Osteoblast (primary cell): ENCODE measurements around the gene GSC2. TPM values are rescaled to one million over a fixed set of nuclear protein-coding genes. Genes with fewer than 3 reads are reported as not detected.
A peak's percentile ranks its signal among the peaks of the same experiment; 100 is the strongest.
"Not testable (repeated sequence)": the region's sequence is repeated elsewhere in the genome, so short reads cannot be mapped to it uniquely, and the experiment has no call there.

Source experiments
- DNase-seq: peaks from one replicate; pipeline ENCODE4 v3.0.0; 2011; ENCODE audit warnings: low spot score, mixed read lengths; ENCODE audit not compliant: insufficient read length; ENCODE audit errors: missing footprints
- H2AFZ ChIP-seq: 2 replicates; pipeline ENCODE4 v1.6.0; 2011; ENCODE audit warnings: mild to moderate bottlenecking, low read length
- H3K27ac ChIP-seq: 2 replicates; pipeline ENCODE4 v1.5.1; 2011; ENCODE audit warnings: mild to moderate bottlenecking, low read depth, low read length, moderate library complexity
- H3K27me3 ChIP-seq: 2 replicates; pipeline ENCODE4 v1.6.0; 2012; ENCODE audit warnings: mild to moderate bottlenecking, control low read depth, inconsistent platforms, low read length, moderate library complexity; ENCODE audit not compliant: insufficient read depth
- H3K36me3 ChIP-seq: 2 replicates; pipeline ENCODE4 v1.5.1; 2011; ENCODE audit warnings: mild to moderate bottlenecking, low read length, control low read depth, moderate library complexity; ENCODE audit not compliant: insufficient read depth
- H3K4me1 ChIP-seq: 2 replicates; pipeline ENCODE4 v1.5.1; 2011; ENCODE audit warnings: mild to moderate bottlenecking, low read length, control low read depth, moderate library complexity; ENCODE audit not compliant: insufficient read depth
- H3K4me2 ChIP-seq: 2 replicates; pipeline ENCODE4 v1.6.0; 2011; ENCODE audit warnings: mild to moderate bottlenecking, low read length; ENCODE audit not compliant: insufficient read depth
- H3K4me3 ChIP-seq: fragments of 200-600 bp; sonication (generic); 3 replicates; pipeline ENCODE4 v1.5.1; 2012; ENCODE audit warnings: mild to moderate bottlenecking, low read length, inconsistent platforms; ENCODE audit not compliant: insufficient read depth
- H3K79me2 ChIP-seq: 2 replicates; pipeline ENCODE4 v1.6.0; 2012; ENCODE audit warnings: mild to moderate bottlenecking, low read length, control low read depth, inconsistent platforms; ENCODE audit not compliant: insufficient read depth
- H3K9me3 ChIP-seq: 2 replicates; pipeline ENCODE4 v1.5.1; 2011; ENCODE audit warnings: low read depth, low read length, control low read depth
- H4K20me1 ChIP-seq: 2 replicates; pipeline ENCODE4 v1.6.0; 2012; ENCODE audit warnings: mild to moderate bottlenecking, low read length, control low read depth; ENCODE audit not compliant: insufficient read depth
- total RNA-seq: library from RNA; depleted of rRNA; stranded (reverse); fragments of >200 nt; gene quantifications from 2 replicates; pipeline ENCODE4 v1.2.3, GENCODE V29; 2012
- TF ChIP-seq, protein P1 (sequence below): IDR thresholded peaks from 2 replicates; pipeline ENCODE4 v1.5.1; 2011; ENCODE audit warnings: mild to moderate bottlenecking, low read depth, low read length, moderate library complexity; ENCODE audit errors: extremely low read depth

GSC2 gene
- total RNA-seq, 1 donor, result not detected

- Histone ChIP-seq H3K36me3 (no peaks in the 10 kb centered on the region), H4K20me1 (peaks cover 7% of the 10 kb centered on the region), H3K79me2 (peaks cover 31% of the 10 kb centered on the region), H3K4me3 (no peak overlapping the region), H3K4me2 (no peak overlapping the region), H3K27ac (no peak overlapping the region), H3K9me3 (no peaks in the 10 kb centered on the region), H2AFZ (no peak overlapping the region), H3K27me3 (peaks cover 31% of the 10 kb centered on the region), H3K4me1 (peaks cover 19% of the 10 kb centered on the region)
- peak; percentile 53 for DNase-seq
- TF ChIP-seq, protein P1, sequence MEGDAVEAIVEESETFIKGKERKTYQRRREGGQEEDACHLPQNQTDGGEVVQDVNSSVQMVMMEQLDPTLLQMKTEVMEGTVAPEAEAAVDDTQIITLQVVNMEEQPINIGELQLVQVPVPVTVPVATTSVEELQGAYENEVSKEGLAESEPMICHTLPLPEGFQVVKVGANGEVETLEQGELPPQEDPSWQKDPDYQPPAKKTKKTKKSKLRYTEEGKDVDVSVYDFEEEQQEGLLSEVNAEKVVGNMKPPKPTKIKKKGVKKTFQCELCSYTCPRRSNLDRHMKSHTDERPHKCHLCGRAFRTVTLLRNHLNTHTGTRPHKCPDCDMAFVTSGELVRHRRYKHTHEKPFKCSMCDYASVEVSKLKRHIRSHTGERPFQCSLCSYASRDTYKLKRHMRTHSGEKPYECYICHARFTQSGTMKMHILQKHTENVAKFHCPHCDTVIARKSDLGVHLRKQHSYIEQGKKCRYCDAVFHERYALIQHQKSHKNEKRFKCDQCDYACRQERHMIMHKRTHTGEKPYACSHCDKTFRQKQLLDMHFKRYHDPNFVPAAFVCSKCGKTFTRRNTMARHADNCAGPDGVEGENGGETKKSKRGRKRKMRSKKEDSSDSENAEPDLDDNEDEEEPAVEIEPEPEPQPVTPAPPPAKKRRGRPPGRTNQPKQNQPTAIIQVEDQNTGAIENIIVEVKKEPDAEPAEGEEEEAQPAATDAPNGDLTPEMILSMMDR, result no peak
Measured at GRCh38 chr22:19168088-19168890, 18.2 kb upstream of the GSC2 start.

GRCh38 chr22:19167106-19167869 is 17.2 kb upstream of the GSC2 start:
- H3K36me3 ChIP-seq, result no peaks in the 10 kb centered on the region
- H3K27ac ChIP-seq, result no peak overlapping the region
- H3K4me3 ChIP-seq, result no peak overlapping the region
- H4K20me1 ChIP-seq, result no peaks in the 10 kb centered on the region
- no peak overlapping the region for H3K4me2 ChIP-seq
- H3K4me1 ChIP-seq, result peaks cover 9% of the 10 kb centered on the region
- H2AFZ ChIP-seq, result no peak overlapping the region
- peaks cover 21% of the 10 kb centered on the region for H3K79me2 ChIP-seq
- H3K9me3 ChIP-seq, result no peaks in the 10 kb centered on the region
- DNase-seq, result peak; percentile 32
- TF ChIP-seq, protein P1, result no peak
- H3K27me3 ChIP-seq, result peaks cover 31% of the 10 kb centered on the region

- peaks cover 33% of the 10 kb centered on the region for H3K27me3 ChIP-seq
- peaks cover 12% of the 10 kb centered on the region for H3K79me2 ChIP-seq
- no peak overlapping the region for H3K4me3 ChIP-seq
- no peak overlapping the region for H3K4me2 ChIP-seq
- DNase-seq, result peak; percentile 42
- TF ChIP-seq, protein P1, result no peak
- H3K4me1 ChIP-seq, result peaks cover 6% of the 10 kb centered on the region
- H4K20me1 ChIP-seq, result no peaks in the 10 kb centered on the region
- H3K36me3 ChIP-seq, result no peaks in the 10 kb centered on the region
- no peak overlapping the region for H2AFZ ChIP-seq
- no peaks in the 10 kb centered on the region for H3K9me3 ChIP-seq
- H3K27ac ChIP-seq, result no peak overlapping the region
Measured at GRCh38 chr22:19166421-19166820, 16.3 kb upstream of the GSC2 start.

- Histone ChIP-seq H3K27me3 (peaks cover 26% of the 10 kb centered on the region), H3K79me2 (no peaks in the 10 kb centered on the region)
Measured at GRCh38 chr22:19164425-19164824, 14.3 kb upstream of the GSC2 start.

GRCh38 chr22:19158649-19159048 is 8.6 kb upstream of the GSC2 start:
- H3K27ac ChIP-seq, H3K9me3 ChIP-seq, H3K79me2 ChIP-seq, H3K4me2 ChIP-seq, H2AFZ ChIP-seq, H4K20me1 ChIP-seq, H3K4me1 ChIP-seq, H3K36me3 ChIP-seq, H3K4me3 ChIP-seq, H3K27me3 ChIP-seq: not testable (repeated sequence)
- peak; percentile 30 for DNase-seq

More at GRCh38 chr22:19164425-19164824, 14.3 kb upstream of the GSC2 start:
- Histone ChIP-seq H3K36me3 (no peaks in the 10 kb centered on the region), H3K4me1 (no peaks in the 10 kb centered on the region), H3K9me3 (no peaks in the 10 kb centered on the region), H3K4me2 (no peak overlapping the region), H2AFZ (no peak overlapping the region), H3K27ac (no peak overlapping the region), H3K4me3 (no peak overlapping the region), H4K20me1 (no peaks in the 10 kb centered on the region)
- DNase-seq, result no peak
- TF ChIP-seq, protein P1, result no peak
